H1 (cell line): ENCODE results near the gene ZNF134. TPM values are rescaled to one million over a fixed set of nuclear protein-coding genes. Genes with fewer than 3 reads are reported as not detected.

Experiments used
- CTCF ChIA-PET: fragments of 300-600 bp; sonication (Branson Sonifier 250); formaldehyde crosslinking; loops from one replicate; lab custom pipeline; 2021; ENCODE audit not compliant: partially characterized antibody; lab: Charles Lee
- POLR2A ChIA-PET: fragments of 300-600 bp; sonication (Branson Sonifier 250); formaldehyde crosslinking; loops from one replicate; lab custom pipeline; 2021; ENCODE audit warnings: inconsistent platforms; ENCODE audit not compliant: partially characterized antibody; lab: Charles Lee
- DNase-seq, 2 experiments: peaks; one replicate each; pipeline versions ENCODE4 v3.0.0 to v3.0.0-alpha.2; 2010 to 2022; ENCODE audit warnings: low spot score in 2 of 2, low read depth in 1 of 2, mixed read lengths in 1 of 2
- FAIRE-seq: peaks from 2 replicates; lab custom pipeline; 2011; peaks lifted over from hg19 to GRCh38; lab: Jason Lieb, UNC
- H2AFZ ChIP-seq: 2 replicates; pipeline ENCODE4 v1.8.1; 2012; ENCODE audit warnings: low read length, inconsistent platforms
- H2AK5ac ChIP-seq: 2 replicates; pipeline ENCODE4 v1.6.1; 2013; ENCODE audit warnings: low read depth, low read length
- H2BK120ac ChIP-seq: replicated peaks from 2 replicates; pipeline ENCODE3; 2013; ENCODE audit warnings: low read depth, low read length, inconsistent platforms
- H2BK12ac ChIP-seq: 2 replicates; pipeline ENCODE4 v1.6.1; 2013; ENCODE audit warnings: low read depth, low read length
- H2BK15ac ChIP-seq: 2 replicates; pipeline ENCODE4 v1.6.1; 2013; ENCODE audit warnings: low read length
- H2BK20ac ChIP-seq: 2 replicates; pipeline ENCODE4 v1.6.1; 2013; ENCODE audit warnings: low read length
- H2BK5ac ChIP-seq: 2 replicates; pipeline ENCODE4 v1.6.1; 2013; ENCODE audit warnings: low read depth, low read length
- H3K14ac ChIP-seq: 2 replicates; pipeline ENCODE4 v1.6.1; 2013; ENCODE audit warnings: inconsistent platforms; ENCODE audit not compliant: insufficient read length
- H3K18ac ChIP-seq: 2 replicates; pipeline ENCODE4 v1.6.1; 2013; ENCODE audit warnings: low read length; ENCODE audit errors: extremely low read depth
- H3K23ac ChIP-seq: 2 replicates; pipeline ENCODE4 v1.6.1; 2013; ENCODE audit warnings: inconsistent platforms; ENCODE audit not compliant: insufficient read length
- H3K23me2 ChIP-seq: 2 replicates; pipeline ENCODE4 v1.6.1; 2013; ENCODE audit warnings: low read depth, low read length
- H3K27ac ChIP-seq: 2 replicates; pipeline ENCODE4 v1.6.1; 2011; ENCODE audit warnings: low read depth, low read length, inconsistent platforms
- H3K27me3 ChIP-seq, 4 experiments: replicated peaks in 1 of 4; 1 replicate in 1 of 4; 2 replicates in 3 of 4; pipeline versions ENCODE4 v1.6.1 to v1.8.1; 2011 to 2013; ENCODE audit warnings: low read length in 3 of 4, mild to moderate bottlenecking in 3 of 4, inconsistent platforms in 2 of 4, mixed read lengths in 2 of 4, moderate library complexity in 1 of 4; ENCODE audit not compliant: control insufficient read depth in 3 of 4, insufficient read depth in 3 of 4; ENCODE audit errors: extremely low read depth in 1 of 4
- H3K36me3 ChIP-seq, 4 experiments: 2 replicates each; pipeline versions ENCODE4 v1.6.1 to v1.8.1; 2011 to 2013; ENCODE audit warnings: mild to moderate bottlenecking in 4 of 4, low read length in 3 of 4, moderate library complexity in 2 of 4, control low read depth in 1 of 4, inconsistent platforms in 1 of 4; ENCODE audit not compliant: insufficient read depth in 4 of 4, control insufficient read depth in 2 of 4
- H3K4ac ChIP-seq: replicated peaks from 2 replicates; pipeline ENCODE3; 2013; ENCODE audit warnings: low read length, low read depth, mixed read lengths, inconsistent platforms; ENCODE audit not compliant: insufficient read length
- H3K4me1 ChIP-seq, 4 experiments: replicated peaks in 1 of 4; 1 replicate in 1 of 4; 2 replicates in 3 of 4; pipeline versions ENCODE4 v1.6.1 to v1.8.1; 2011 to 2013; ENCODE audit warnings: low read length in 3 of 4, inconsistent platforms in 2 of 4, mixed read lengths in 1 of 4; ENCODE audit not compliant: insufficient read depth in 4 of 4, control insufficient read depth in 3 of 4
- H3K4me2 ChIP-seq, 2 experiments: 2 replicates each; pipeline versions ENCODE4 v1.6.1 to v1.8.1; 2011 to 2013; ENCODE audit warnings: low read depth in 2 of 2, low read length in 2 of 2, control low read depth in 1 of 2, inconsistent platforms in 1 of 2, mild to moderate bottlenecking in 1 of 2; ENCODE audit not compliant: insufficient read depth in 1 of 2
- H3K4me3 ChIP-seq, 4 experiments: fragments of 200-600, 300-600 bp in 1 of 4; sonication (generic), shearing (Covaris generic), sonication (Bioruptor Twin) in 1 of 4; 2 replicates each; pipeline versions ENCODE4 v1.5.1 to v1.8.1; 2011 to 2016; ENCODE audit warnings: low read length in 4 of 4, low read depth in 3 of 4, control low read depth in 2 of 4, inconsistent platforms in 2 of 4, mild to moderate bottlenecking in 2 of 4, mixed read lengths in 1 of 4, moderate library complexity in 1 of 4; ENCODE audit not compliant: insufficient read depth in 2 of 4; ENCODE audit errors: extremely low read depth in 1 of 4
- H3K56ac ChIP-seq: replicated peaks from 2 replicates; pipeline ENCODE3; 2013; ENCODE audit warnings: low read depth, mild to moderate bottlenecking, mixed read lengths, low read length, inconsistent platforms; ENCODE audit not compliant: insufficient read length
- H3K79me1 ChIP-seq: 2 replicates; pipeline ENCODE4 v1.6.1; 2013; ENCODE audit warnings: low read depth, low read length, control low read depth
- H3K79me2 ChIP-seq, 2 experiments: 2 replicates each; pipeline versions ENCODE4 v1.6.1 to v1.8.1; 2012 to 2013; ENCODE audit warnings: low read length in 2 of 2, mild to moderate bottlenecking in 2 of 2, inconsistent platforms in 1 of 2; ENCODE audit not compliant: insufficient read depth in 2 of 2, control insufficient read depth in 1 of 2
- H3K9ac ChIP-seq, 4 experiments: replicated peaks in 1 of 4; 1 replicate in 1 of 4; 2 replicates in 3 of 4; pipeline versions ENCODE4 v1.6.1 to v1.8.1; 2011 to 2013; ENCODE audit warnings: low read depth in 3 of 4, low read length in 3 of 4, control low read depth in 2 of 4, mild to moderate bottlenecking in 2 of 4, moderate library complexity in 2 of 4, inconsistent platforms in 1 of 4; ENCODE audit errors: extremely low read depth in 1 of 4
- H3K9me3 ChIP-seq, 2 experiments: 2 replicates each; pipeline versions ENCODE4 v1.6.1 to v1.8.1; 2012 to 2013; ENCODE audit warnings: mild to moderate bottlenecking in 2 of 2, moderate library complexity in 2 of 2, control low read depth in 1 of 2, inconsistent platforms in 1 of 2, low read depth in 1 of 2, low read length in 1 of 2, mixed read lengths in 1 of 2; ENCODE audit not compliant: insufficient read depth in 2 of 2
- H4K20me1 ChIP-seq, 2 experiments: replicated peaks in 1 of 2; 2 replicates each; pipeline versions ENCODE3 to v1.8.1; 2011 to 2013; ENCODE audit warnings: inconsistent platforms in 2 of 2, low read length in 2 of 2, mild to moderate bottlenecking in 1 of 2; ENCODE audit not compliant: insufficient read depth in 2 of 2, control insufficient read depth in 1 of 2
- H4K5ac ChIP-seq: 2 replicates; pipeline ENCODE4 v1.6.1; 2013; ENCODE audit warnings: low read length, low read depth, mixed read lengths, inconsistent platforms; ENCODE audit not compliant: insufficient read length
- H4K8ac ChIP-seq: 2 replicates; pipeline ENCODE4 v1.8.0; 2013; ENCODE audit warnings: mild to moderate bottlenecking, moderate library complexity, low read length, inconsistent platforms; ENCODE audit not compliant: insufficient read depth; ENCODE audit errors: extremely low read depth
- H4K91ac ChIP-seq: replicated peaks from 2 replicates; pipeline ENCODE3; 2013; ENCODE audit warnings: low read length, mixed read lengths, inconsistent platforms; ENCODE audit not compliant: insufficient read length
- CBX5 ChIP-seq: fragments of 300-800, 300-1000 bp; sonication (generic); IDR thresholded peaks from 2 replicates; pipeline ENCODE4 v1.7.1; 2016; ENCODE audit warnings: antibody characterized with exemption, low read length, low read depth
- CBX8 ChIP-seq: fragments of 300-800, 300-1000 bp; sonication (generic); IDR thresholded peaks from 2 replicates; pipeline ENCODE4 v1.7.1; 2016; ENCODE audit warnings: low read depth, low read length, borderline replicate concordance
- CEBPB ChIP-seq: IDR thresholded peaks from 2 replicates; pipeline ENCODE4 v1.6.1; 2012; ENCODE audit warnings: low read depth, low read length
- EGR1 ChIP-seq: IDR thresholded peaks from 2 replicates; pipeline ENCODE4 v1.6.1; 2011; ENCODE audit warnings: low read depth, low read length, borderline replicate concordance
- SAP30 ChIP-seq: fragments of 300-600 bp; sonication (generic); IDR thresholded peaks from 2 replicates; pipeline ENCODE4 v1.7.1; 2012; ENCODE audit warnings: low read length, moderate library complexity, mild to moderate bottlenecking, inconsistent platforms; ENCODE audit not compliant: insufficient read depth, insufficient replicate concordance
- SIX5 ChIP-seq: IDR thresholded peaks from 2 replicates; pipeline ENCODE4 v1.6.1; 2011; ENCODE audit warnings: mild to moderate bottlenecking, low read depth, low read length
- TAF1 ChIP-seq: IDR thresholded peaks from 2 replicates; pipeline ENCODE4 v1.6.1; 2011; ENCODE audit warnings: mild to moderate bottlenecking, low read depth, low read length
- TAF7 ChIP-seq: optimal IDR thresholded peaks from 2 replicates; pipeline ENCODE3; 2011; ENCODE audit warnings: low read depth, mild to moderate bottlenecking, inconsistent platforms, low read length, moderate library complexity, borderline replicate concordance
- TCF12 ChIP-seq: IDR thresholded peaks from 2 replicates; pipeline ENCODE4 v1.6.1; 2011; ENCODE audit warnings: low read depth, mild to moderate bottlenecking, low read length
- WGBS, 2 experiments: shearing (Covaris generic) in 1 of 2; methylation state at CpG; one replicate each; pipeline versions ENCODE4 v1.1.6 to v1.1.7; 2013 to 2015; ENCODE audit warnings: low lambda C conversion rate in 2 of 2, mixed read lengths in 2 of 2, inconsistent platforms in 1 of 2, low coverage in 1 of 2, missing lambda C conversion rate in 1 of 2; ENCODE audit not compliant: insufficient replicate concordance in 2 of 2, insufficient coverage in 1 of 2, insufficient read length in 1 of 2; ENCODE audit errors: extremely low coverage in 1 of 2, missing lambda C conversion rate in 1 of 2; 5-methylcytosine and 5-hydroxymethylcytosine counted together
- polyA plus RNA-seq, 7 experiments: library from polyadenylated mRNA; depleted of rRNA in 3 of 7; stranded (reverse) in 5 of 7; unstranded in 2 of 7; fragments of >200 nt in 5 of 7; fragments of 200-250 nt in 2 of 7; gene quantifications; 1 replicate in 5 of 7; 2 replicates in 1 of 7; 4 replicates in 1 of 7; pipeline versions ENCODE4 v1.2.1 to v1.2.3, GENCODE V29; 2011 to 2013; ENCODE audit warnings: missing spikeins in 2 of 7, mixed read lengths in 2 of 7
- total RNA-seq: library from RNA; stranded (reverse); fragmentation: NEBNext Ultra II Directional; extraction: Animal tissue kit (Norgen Biotek cat#: 25700); gene quantifications from 2 replicates; pipeline ENCODE4 v1.2.1, GENCODE V29; 2021
- TF ChIP-seq, protein P1 (sequence below): IDR thresholded peaks from 2 replicates; pipeline ENCODE4 v1.6.1; 2012; ENCODE audit warnings: low read length, inconsistent platforms

Gene ZNF134
- total and polyA plus RNA-seq, 2 of the 8 experiments (the other 6 are each of a cell fraction or from before 2014, with no cell fraction given) = 16.6 to 54.6 TPM

DNA sequence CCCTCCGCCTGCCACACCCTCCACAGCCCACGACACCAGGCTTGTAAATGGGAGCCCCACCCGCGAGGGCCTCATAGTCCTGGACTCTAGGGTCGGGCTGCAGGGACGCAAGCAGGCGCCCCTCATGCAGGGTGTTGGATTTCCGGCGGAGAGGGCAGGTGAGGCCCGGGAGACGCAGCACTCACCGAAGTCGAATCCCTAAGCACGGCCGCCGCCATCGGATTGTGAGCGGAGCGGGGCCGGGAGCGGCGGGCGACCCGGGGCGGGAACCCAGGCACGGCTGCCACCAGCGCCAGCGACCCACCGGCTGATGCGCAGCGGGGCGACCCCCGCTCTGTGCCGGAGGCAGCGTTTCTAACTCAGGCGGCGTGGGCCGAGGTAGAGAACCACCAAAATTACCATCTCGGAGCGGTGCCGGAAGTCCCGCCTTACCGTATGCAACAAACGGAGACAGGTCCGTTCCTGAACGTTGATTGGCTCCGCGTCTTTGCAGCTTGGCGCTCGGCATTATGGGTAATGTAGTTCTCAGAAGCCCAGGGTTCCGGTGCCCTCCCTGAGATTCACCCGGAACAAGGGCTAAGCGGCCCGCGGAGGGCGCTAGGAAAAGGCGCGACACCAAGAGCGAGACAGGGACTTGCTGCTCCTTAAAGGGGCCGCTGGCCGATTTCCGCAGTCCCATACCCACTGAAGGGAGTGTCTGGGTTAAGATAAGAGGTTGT is 35.4 kb upstream of the ZNF134 start, which contains the start of gene ZNF416:
ZNF416 (minus strand) TSS at position 425 of the 719 bp plus-strand sequence; CDS start at position 218, 207 bp downstream.
- FAIRE-seq (peak; percentile 97), DNase-seq (peak; percentile 90 to 99)
- Histone ChIP-seq H3K4me2 (peak within 1 kb of the TSS; percentile 66 to 83), H3K27ac (peak within 1 kb of the TSS; percentile 56; the same call in 1 of the 2 replicates), H2AK5ac (no peak within 1 kb of the TSS), H3K56ac (no peak within 1 kb of the TSS), H4K91ac (peak within 1 kb of the TSS; percentile 59), H4K5ac (no peak within 1 kb of the TSS), H2AFZ (peak within 1 kb of the TSS; percentile 20), H2BK20ac (no peak within 1 kb of the TSS), H4K8ac (peak within 1 kb of the TSS; percentile 74), H3K79me2 (peaks cover 0 to 17% of the 10 kb centered on the region in 2 experiments; a peak in 3 of 4 replicates), H2BK12ac (no peak within 1 kb of the TSS), H3K4me3 (peak within 1 kb of the TSS; percentile 69 to 86 (median 78)), H3K14ac (no peak within 1 kb of the TSS), H3K79me1 (peaks cover 12% of the 10 kb centered on the region), H3K36me3 (peaks cover 12 to 38% (median 33%) of the 10 kb centered on the region in 4 experiments; a peak in 7 of 8 replicates), H3K4ac (no peak within 1 kb of the TSS), H3K27me3 (peaks cover 0 to 5% (median 2%) of the 10 kb centered on the region in 4 experiments; a peak in 2 of 7 replicates), H2BK15ac (no peak within 1 kb of the TSS), H2BK120ac (no peak within 1 kb of the TSS), H3K9me3 (peaks cover 45 to 47% of the 10 kb centered on the region in 2 experiments), H3K4me1 (peaks cover 0 to 6% (median 3%) of the 10 kb centered on the region in 4 experiments; a peak in 5 of 7 replicates), H3K23ac (no peak within 1 kb of the TSS), H3K9ac (peak within 1 kb of the TSS; percentile 51 to 71 (median 67)), H3K18ac (peak within 1 kb of the TSS; percentile 55; the same call in 1 of the 2 replicates), H3K23me2 (peaks cover 7% of the 10 kb centered on the region; the same call in 1 of the 2 replicates), H2BK5ac (no peak within 1 kb of the TSS; the same call in 1 of the 2 replicates), H4K20me1 (no peaks in the 10 kb centered on the region)
- ChIA-PET CTCF (no interaction called here), POLR2A (interaction anchor here (0.6 to 2.5 kb wide), 8 partner anchors 22 to 565 kb away, joined by 3 to 7 read pairs (median 5); partner anchors contain the start of genes ZNF134, ZNF154 and ZNF211)
- WGBS, 2 experiments = 3% methylated on average over 62 of the region's 62 CpGs; no CpG with 5 or more reads in 1 of the 2 experiments
- TF ChIP-seq CBX5 (no peak), CEBPB (no peak), SIX5 (peak; percentile 80), TAF1 (peak; percentile 62), EGR1 (no peak), SAP30 (no peak), TCF12 (no peak), TAF7 (no peak), CBX8 (no peak)
- TF ChIP-seq, protein P1, sequence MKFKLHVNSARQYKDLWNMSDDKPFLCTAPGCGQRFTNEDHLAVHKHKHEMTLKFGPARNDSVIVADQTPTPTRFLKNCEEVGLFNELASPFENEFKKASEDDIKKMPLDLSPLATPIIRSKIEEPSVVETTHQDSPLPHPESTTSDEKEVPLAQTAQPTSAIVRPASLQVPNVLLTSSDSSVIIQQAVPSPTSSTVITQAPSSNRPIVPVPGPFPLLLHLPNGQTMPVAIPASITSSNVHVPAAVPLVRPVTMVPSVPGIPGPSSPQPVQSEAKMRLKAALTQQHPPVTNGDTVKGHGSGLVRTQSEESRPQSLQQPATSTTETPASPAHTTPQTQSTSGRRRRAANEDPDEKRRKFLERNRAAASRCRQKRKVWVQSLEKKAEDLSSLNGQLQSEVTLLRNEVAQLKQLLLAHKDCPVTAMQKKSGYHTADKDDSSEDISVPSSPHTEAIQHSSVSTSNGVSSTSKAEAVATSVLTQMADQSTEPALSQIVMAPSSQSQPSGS = no peak
